SU-DHL-6 (cell line): ENCODE results near the gene DCHS1.

Source experiments
- CTCF ChIP-seq: fragments of 200-600 bp; sonication (generic); IDR thresholded peaks from one replicate; pipeline ENCODE4 v1.5.1; 2017; ENCODE audit warnings: antibody characterized with exemption, mild to moderate bottlenecking, low read length, moderate library complexity; ENCODE audit not compliant: insufficient read depth, poor library complexity, severe bottlenecking
- EZH2phosphoT487 ChIP-seq: fragments of 200-600 bp; sonication (generic), shearing (Covaris generic); conservative IDR thresholded peaks from 2 replicates; pipeline ENCODE4 v1.6.1; 2018; ENCODE audit warnings: mild to moderate bottlenecking, antibody characterized with exemption, low read length, moderate library complexity, mixed read lengths

GRCh38 chr11:6607190-6607795, 48.3 kb downstream of the DCHS1 start:
- TF ChIP-seq CTCF (no peak), EZH2phosphoT487 (no peak)
